ENCODE measurements around the gene PARN. TPM values are rescaled to one million over a fixed set of nuclear protein-coding genes. Genes with fewer than 3 reads are reported as not detected.
"Not testable (repeated sequence)": the region's sequence is repeated elsewhere in the genome, so short reads cannot be mapped to it uniquely, and the experiment has no call there.

PARN gene
- total RNA-seq, 1 donor from 2014 or later = 16.1 TPM

GRCh38 chr16:14402114-14403000, 227.7 kb downstream of the PARN start:
- intact Hi-C loops (cut with DNase I) = loop anchor here (10.0 kb wide), 1 partner anchor 62 kb away; no protein-coding TSS in a partner anchor
- not testable (repeated sequence) for DNase-seq; ATAC-seq (ENCODE audit: poor library complexity)

GRCh38 chr16:14401711-14402061, 228.4 kb downstream of the PARN start:
- not testable (repeated sequence) for ATAC-seq (ENCODE audit: poor library complexity); DNase-seq
- intact Hi-C loops (cut with DNase I) = loop anchor here (10.0 kb wide), 1 partner anchor 63 kb away; no protein-coding TSS in a partner anchor

- intact Hi-C loops (cut with DNase I) = loop anchor here (10.0 kb wide), 1 partner anchor 64 kb away; no protein-coding TSS in a partner anchor
- ATAC-seq (ENCODE audit: poor library complexity); DNase-seq: not testable (repeated sequence)
Measured at GRCh38 chr16:14400978-14401710, 228.9 kb downstream of the PARN start.

GRCh38 chr16:14400285-14400977, 229.6 kb downstream of the PARN start:
- intact Hi-C loops (cut with DNase I) = loop anchor here (10.0 kb wide), 1 partner anchor 64 kb away; no protein-coding TSS in a partner anchor
- DNase-seq = no peak
- ATAC-seq (ENCODE audit: poor library complexity) = no peak

- DNase-seq (peak; percentile 54), ATAC-seq (ENCODE audit: poor library complexity) (peak; percentile 94)
- intact Hi-C loops (cut with DNase I) = loop anchor here (10.0 kb wide), 2 partner anchors 65 to 95 kb away; no protein-coding TSS in a partner anchor
Measured at GRCh38 chr16:14399378-14400284, 230.4 kb downstream of the PARN start.

GRCh38 chr16:14398014-14398717, 231.9 kb downstream of the PARN start:
- DNase-seq = no peak
- ATAC-seq (ENCODE audit: poor library complexity) = no peak
- intact Hi-C loops (cut with DNase I) = loop anchor here (10.0 kb wide), 1 partner anchor 93 kb away; no protein-coding TSS in a partner anchor

GRCh38 chr16:14395710-14396304, 234.3 kb downstream of the PARN start:
- not testable (repeated sequence) for DNase-seq; ATAC-seq (ENCODE audit: poor library complexity)
- intact Hi-C loops (cut with DNase I) = loop anchor here (10.0 kb wide), 1 partner anchor 91 kb away; no protein-coding TSS in a partner anchor

GRCh38 chr16:14394834-14395233, 235.2 kb downstream of the PARN start:
- DNase-seq (no peak), ATAC-seq (ENCODE audit: poor library complexity) (no peak)
- intact Hi-C loops (cut with DNase I) = loop anchor here (10.0 kb wide), 1 partner anchor 90 kb away; no protein-coding TSS in a partner anchor

GRCh38 chr16:14392960-14393359, 237.1 kb downstream of the PARN start:
- ATAC-seq (ENCODE audit: poor library complexity) (no peak), DNase-seq (no peak)
- intact Hi-C loops (cut with DNase I) = loop anchor here (10.0 kb wide), 1 partner anchor 88 kb away; no protein-coding TSS in a partner anchor

- intact Hi-C loops (cut with DNase I) = no loop called here
- DNase-seq = no peak
- no peak for ATAC-seq (ENCODE audit: poor library complexity)
Measured at GRCh38 chr16:14389359-14389758, 240.7 kb downstream of the PARN start.

- DNase-seq (no peak), ATAC-seq (ENCODE audit: poor library complexity) (no peak)
- intact Hi-C loops (cut with DNase I) = no loop called here
Measured at GRCh38 chr16:14388243-14388642, 241.8 kb downstream of the PARN start.

GRCh38 chr16:14386115-14386514, 243.9 kb downstream of the PARN start:
- no peak for ATAC-seq (ENCODE audit: poor library complexity)
- intact Hi-C loops (cut with DNase I) = no loop called here
- DNase-seq = no peak

Other genes starting within 250 kb of the PARN start
- 30.5 TPM for gene BFAR, start 2.7 kb upstream of the PARN start, total RNA-seq
- not detected for gene PLA2G10, start 64.0 kb upstream of the PARN start, total RNA-seq
- gene NPIPA3, start 73.2 kb upstream of the PARN start, total RNA-seq = 0.65 TPM
- 4.0 TPM for gene NPIPA2, start 112.3 kb upstream of the PARN start, total RNA-seq
- gene NOMO1, start 203.5 kb upstream of the PARN start, total RNA-seq = 130 TPM